Mesendoderm (in vitro differentiated cells): Measurements from ENCODE around the gene ENTPD7.

Experiments
- DNase-seq: peaks from one replicate; pipeline ENCODE4 v3.0.0; 2013
- H2AK5ac ChIP-seq: 2 replicates; pipeline ENCODE4 v1.6.1; 2013; ENCODE audit warnings: low read length, inconsistent platforms
- H2BK120ac ChIP-seq: 2 replicates; pipeline ENCODE4 v1.6.1; 2013; ENCODE audit warnings: low read depth, mild to moderate bottlenecking, low read length, moderate library complexity, mixed read lengths
- H2BK15ac ChIP-seq: replicated peaks from 2 replicates; pipeline ENCODE4 v1.6.1; 2013; ENCODE audit warnings: low read depth, mild to moderate bottlenecking, moderate library complexity
- H2BK5ac ChIP-seq: 2 replicates; pipeline ENCODE4 v1.6.1; 2013; ENCODE audit warnings: low read length, inconsistent platforms
- H3K18ac ChIP-seq: 2 replicates; pipeline ENCODE4 v1.6.1; 2013; ENCODE audit warnings: mild to moderate bottlenecking, low read length, mixed read lengths
- H3K23ac ChIP-seq: one replicate; pipeline ENCODE4 v1.6.1; 2013; ENCODE audit warnings: low read length
- H3K27ac ChIP-seq: 2 replicates; pipeline ENCODE4 v1.5.1; 2013; ENCODE audit warnings: low read depth, mild to moderate bottlenecking, inconsistent platforms, low read length, moderate library complexity
- H3K27me3 ChIP-seq: 2 replicates; pipeline ENCODE4 v1.6.1; 2013; ENCODE audit warnings: low read length, control low read depth, mild to moderate bottlenecking, inconsistent platforms; ENCODE audit not compliant: insufficient read depth, poor library complexity
- H3K36me3 ChIP-seq: 2 replicates; pipeline ENCODE4 v1.6.1; 2013; ENCODE audit warnings: low read length, inconsistent platforms; ENCODE audit not compliant: control insufficient read depth, insufficient read depth
- H3K4ac ChIP-seq: one replicate; pipeline ENCODE4 v1.6.1; 2013; ENCODE audit warnings: low read depth, mild to moderate bottlenecking, low read length, moderate library complexity
- H3K4me1 ChIP-seq: 2 replicates; pipeline ENCODE4 v1.6.1; 2013; ENCODE audit warnings: low read depth, low read length, inconsistent platforms; ENCODE audit not compliant: control insufficient read depth
- H3K4me2 ChIP-seq: 2 replicates; pipeline ENCODE4 v1.6.1; 2013; ENCODE audit warnings: low read length
- H3K4me3 ChIP-seq: 2 replicates; pipeline ENCODE4 v1.5.1; 2013; ENCODE audit warnings: mild to moderate bottlenecking, low read length
- H3K56ac ChIP-seq: one replicate; pipeline ENCODE4 v1.6.1; 2013; ENCODE audit warnings: low read length
- H3K79me1 ChIP-seq: 2 replicates; pipeline ENCODE4 v1.6.1; 2013; ENCODE audit warnings: low read length, inconsistent platforms
- H3K79me2 ChIP-seq: 2 replicates; pipeline ENCODE4 v1.6.1; 2013; ENCODE audit warnings: mild to moderate bottlenecking, low read length; ENCODE audit not compliant: control insufficient read depth, insufficient read depth
- H3K9ac ChIP-seq: 2 replicates; pipeline ENCODE4 v1.6.1; 2013; ENCODE audit warnings: low read length, inconsistent platforms
- H4K5ac ChIP-seq: one replicate; pipeline ENCODE4 v1.6.1; 2013; ENCODE audit warnings: low read length
- H4K8ac ChIP-seq: one replicate; pipeline ENCODE4 v1.6.1; 2013; ENCODE audit warnings: low read depth, mild to moderate bottlenecking, control low read depth, low read length, moderate library complexity
- WGBS: extraction: QIAGEN DNeasy Blood & Tissue Kit; methylation state at CpG from one replicate; pipeline ENCODE4 v1.1.7; 2013; ENCODE audit warnings: low lambda C conversion rate, missing lambda C conversion rate; ENCODE audit not compliant: insufficient coverage; ENCODE audit errors: extremely low coverage; 5-methylcytosine and 5-hydroxymethylcytosine counted together

Gene ENTPD7

GRCh38 chr10:99682752-99683151 is 23.4 kb downstream of the ENTPD7 start:
- no CpG with 5 or more reads among the region's 1 CpG for WGBS
- H2BK15ac ChIP-seq, result no peak overlapping the region

GRCh38 chr10:99685597-99685967 is 26.3 kb downstream of the ENTPD7 start:
- Histone ChIP-seq H3K27me3 (no peaks in the 10 kb centered on the region), H3K36me3 (no peaks in the 10 kb centered on the region), H3K79me2 (no peaks in the 10 kb centered on the region), H2BK120ac (no peak overlapping the region), H3K4ac (no peak overlapping the region), H3K4me2 (no peak overlapping the region), H3K4me3 (no peak overlapping the region), H3K9ac (no peak overlapping the region), H2BK15ac (no peak overlapping the region), H3K27ac (no peak overlapping the region), H4K8ac (no peak overlapping the region), H3K56ac (no peak overlapping the region), H2AK5ac (no peak overlapping the region), H3K18ac (no peak overlapping the region), H3K79me1 (no peaks in the 10 kb centered on the region), H3K4me1 (no peaks in the 10 kb centered on the region), H2BK5ac (no peak overlapping the region), H4K5ac (no peak overlapping the region), H3K23ac (no peak overlapping the region)
- no peak for DNase-seq
- no CpG with 5 or more reads among the region's 2 CpGs for WGBS

More at GRCh38 chr10:99682752-99683151, 23.4 kb downstream of the ENTPD7 start:
- DNase-seq, result peak; percentile 40
- Histone ChIP-seq H3K4me3 (no peak overlapping the region), H3K4me1 (no peaks in the 10 kb centered on the region), H3K27ac (no peak overlapping the region), H3K4me2 (no peak overlapping the region), H3K79me2 (no peaks in the 10 kb centered on the region), H4K8ac (no peak overlapping the region), H3K36me3 (no peaks in the 10 kb centered on the region), H2AK5ac (no peak overlapping the region), H3K27me3 (no peaks in the 10 kb centered on the region), H3K56ac (no peak overlapping the region), H3K23ac (no peak overlapping the region), H3K4ac (no peak overlapping the region), H3K9ac (no peak overlapping the region), H3K79me1 (no peaks in the 10 kb centered on the region), H2BK120ac (no peak overlapping the region), H4K5ac (no peak overlapping the region), H2BK5ac (no peak overlapping the region), H3K18ac (no peak overlapping the region)

- no peaks in the 10 kb centered on the region for H3K36me3 ChIP-seq
- H3K9ac ChIP-seq, result no peak overlapping the region
- no peak overlapping the region for H2BK5ac ChIP-seq
- H3K4me1 ChIP-seq, result no peaks in the 10 kb centered on the region
- no peak overlapping the region for H2BK120ac ChIP-seq
- H3K23ac ChIP-seq, result no peak overlapping the region
- no peak overlapping the region for H3K4ac ChIP-seq
- H3K79me1 ChIP-seq, result no peaks in the 10 kb centered on the region
- H3K79me2 ChIP-seq, result no peaks in the 10 kb centered on the region
- H3K18ac ChIP-seq, result no peak overlapping the region
- H3K27ac ChIP-seq, result no peak overlapping the region
- H3K56ac ChIP-seq, result no peak overlapping the region
- H4K5ac ChIP-seq, result no peak overlapping the region
- no peak overlapping the region for H2AK5ac ChIP-seq
- no CpG with 5 or more reads among the region's 1 CpG for WGBS
- no peak for DNase-seq
- no peak overlapping the region for H4K8ac ChIP-seq
- H3K4me3 ChIP-seq, result no peak overlapping the region
- H3K4me2 ChIP-seq, result no peak overlapping the region
- H2BK15ac ChIP-seq, result no peak overlapping the region
- no peaks in the 10 kb centered on the region for H3K27me3 ChIP-seq
Measured at GRCh38 chr10:99689461-99689860, 30.2 kb downstream of the ENTPD7 start.

- no peak overlapping the region for H3K27ac ChIP-seq
- H3K36me3 ChIP-seq, result no peaks in the 10 kb centered on the region
- no CpG with 5 or more reads among the region's 3 CpGs for WGBS
Measured at GRCh38 chr10:99693933-99694583, 34.7 kb downstream of the ENTPD7 start.

GRCh38 chr10:99695761-99696160 is 36.5 kb downstream of the ENTPD7 start:
- Histone ChIP-seq H3K36me3 (peaks cover 3% of the 10 kb centered on the region), H2BK5ac (no peak overlapping the region), H3K18ac (no peak overlapping the region), H3K27ac (no peak overlapping the region), H3K27me3 (no peaks in the 10 kb centered on the region), H4K8ac (no peak overlapping the region), H3K4ac (no peak overlapping the region), H3K4me3 (no peak overlapping the region), H2AK5ac (no peak overlapping the region), H3K56ac (no peak overlapping the region), H2BK120ac (no peak overlapping the region), H3K4me2 (no peak overlapping the region), H3K4me1 (no peaks in the 10 kb centered on the region), H3K79me1 (no peaks in the 10 kb centered on the region), H3K23ac (no peak overlapping the region), H3K9ac (no peak overlapping the region), H3K79me2 (no peaks in the 10 kb centered on the region), H4K5ac (no peak overlapping the region), H2BK15ac (no peak overlapping the region)
- no peak for DNase-seq
- WGBS, result no CpG with 5 or more reads among the region's 6 CpGs

More at GRCh38 chr10:99693933-99694583, 34.7 kb downstream of the ENTPD7 start:
- H3K4me2 ChIP-seq, result no peak overlapping the region
- H2BK15ac ChIP-seq, result no peak overlapping the region
- H4K8ac ChIP-seq, result no peak overlapping the region
- no peak overlapping the region for H3K56ac ChIP-seq
- DNase-seq, result no peak
- no peak overlapping the region for H2BK5ac ChIP-seq
- H3K9ac ChIP-seq, result no peak overlapping the region
- no peak overlapping the region for H3K4me3 ChIP-seq
- H3K27me3 ChIP-seq, result no peaks in the 10 kb centered on the region
- H2BK120ac ChIP-seq, result no peak overlapping the region
- H3K79me1 ChIP-seq, result no peaks in the 10 kb centered on the region
- no peak overlapping the region for H3K4ac ChIP-seq
- H3K4me1 ChIP-seq, result no peaks in the 10 kb centered on the region
- no peak overlapping the region for H3K23ac ChIP-seq
- H4K5ac ChIP-seq, result no peak overlapping the region
- no peak overlapping the region for H3K18ac ChIP-seq
- H2AK5ac ChIP-seq, result no peak overlapping the region
- no peaks in the 10 kb centered on the region for H3K79me2 ChIP-seq

GRCh38 chr10:99698504-99699080 is 39.3 kb downstream of the ENTPD7 start:
- H3K9ac ChIP-seq, result no peak overlapping the region
- H3K27ac ChIP-seq, result no peak overlapping the region
- H2BK5ac ChIP-seq, result no peak overlapping the region
- no peak overlapping the region for H3K18ac ChIP-seq
- no peak overlapping the region for H3K23ac ChIP-seq
- no CpG with 5 or more reads among the region's 8 CpGs for WGBS
- no peak overlapping the region for H2BK120ac ChIP-seq
- no peak overlapping the region for H4K8ac ChIP-seq
- no peak for DNase-seq
- H3K56ac ChIP-seq, result no peak overlapping the region
- H3K4me1 ChIP-seq, result no peaks in the 10 kb centered on the region
- H2BK15ac ChIP-seq, result no peak overlapping the region
- H3K4me3 ChIP-seq, result no peak overlapping the region
- peaks cover 3% of the 10 kb centered on the region for H3K36me3 ChIP-seq
- H3K4ac ChIP-seq, result no peak overlapping the region
- no peak overlapping the region for H4K5ac ChIP-seq
- H3K79me1 ChIP-seq, result no peaks in the 10 kb centered on the region
- H2AK5ac ChIP-seq, result no peak overlapping the region
- H3K4me2 ChIP-seq, result no peak overlapping the region
- H3K79me2 ChIP-seq, result no peaks in the 10 kb centered on the region
- H3K27me3 ChIP-seq, result no peaks in the 10 kb centered on the region
